AG04449 (cell line): ENCODE measurements around the gene MEG3.

ENCODE experiments used
- CTCF ChIA-PET: fragments of 350-600 bp; formaldehyde crosslinking; extraction: SDS; loops from one replicate; lab custom pipeline; 2021; ENCODE audit warnings: antibody characterized with exemption; lab: Yijun Ruan, JAX
- POLR2A ChIA-PET: fragments of 400-600, 350-600 bp; formaldehyde crosslinking; extraction: SDS; loops from one replicate; lab custom pipeline; 2020; ENCODE audit warnings: antibody characterized with exemption, inconsistent platforms; lab: Yijun Ruan, JAX
- DNase-seq: peaks from one replicate; pipeline ENCODE4 v3.0.0-alpha.2; 2010; ENCODE audit warnings: low read depth, low spot score
- H3K4me3 ChIP-seq: 2 replicates; pipeline ENCODE4 v1.5.1; 2011; ENCODE audit warnings: low read depth, mild to moderate bottlenecking, control low read depth, low read length
- CTCF ChIP-seq: IDR thresholded peaks from one replicate; pipeline ENCODE4 v1.5.1; 2011; ENCODE audit warnings: mild to moderate bottlenecking, moderate library complexity, low read length, control low read depth, inconsistent platforms; ENCODE audit not compliant: insufficient read depth; ENCODE audit errors: missing control alignments

MEG3 gene

GRCh38 chr14:100824901-100825712 is 811 bp upstream of the MEG3 start:
- no peak for DNase-seq
- peak overlapping the region; percentile 84 for H3K4me3 ChIP-seq
- ChIA-PET POLR2A (interaction anchor here (0.6 to 2.0 kb wide), 11 partner anchors 8 to 440 kb away, joined by 3 to 13 read pairs (median 3); no protein-coding TSS in a partner anchor), CTCF (interaction anchor here (1.3 to 1.5 kb wide), 2 partner anchors 163 to 440 kb away, joined by 4 to 5 read pairs; no protein-coding TSS in a partner anchor)
- no peak for TF ChIP-seq CTCF

- peak overlapping the region; percentile 84 for H3K4me3 ChIP-seq
- CTCF ChIA-PET = no interaction called here
- no peak for TF ChIP-seq CTCF
- POLR2A ChIA-PET = interaction anchor here (0.8 to 2.0 kb wide), 13 partner anchors 8 to 444 kb away, joined by 3 to 13 read pairs (median 3); no protein-coding TSS in a partner anchor
- no peak for DNase-seq
Observed at GRCh38 chr14:100826391-100827100, 628 bp downstream of the MEG3 start.

GRCh38 chr14:100827101-100828021 is 1.4 kb downstream of the MEG3 start:
- ChIA-PET CTCF (interaction anchor here (1.1 to 3.5 kb wide), 2 partner anchors 13 to 802 kb away, joined by 3 to 33 read pairs; no protein-coding TSS in a partner anchor), POLR2A (interaction anchor here (1.1 kb wide), 1 partner anchor 444 kb away, joined by 3 read pairs; no protein-coding TSS in a partner anchor)
- peak; percentile 70 for TF ChIP-seq CTCF
- H3K4me3 ChIP-seq = peak overlapping the region; percentile 84
- no peak for DNase-seq

GRCh38 chr14:100828031-100828769 is 2.3 kb downstream of the MEG3 start:
- peak; percentile 31 for DNase-seq
- ChIA-PET CTCF (interaction anchor here (0.7 to 3.5 kb wide), 8 partner anchors 9 to 801 kb away, joined by 3 to 33 read pairs (median 3); no protein-coding TSS in a partner anchor), POLR2A (interaction anchor here (0.6 kb wide), 1 partner anchor 443 kb away, joined by 3 read pairs; no protein-coding TSS in a partner anchor)
- H3K4me3 ChIP-seq = peak overlapping the region; percentile 84
- peak; percentile 80 for TF ChIP-seq CTCF

GRCh38 chr14:100830681-100831080 is 4.8 kb downstream of the MEG3 start:
- no peak for DNase-seq
- CTCF ChIA-PET = interaction anchor here (0.9 to 3.5 kb wide), 4 partner anchors 10 to 446 kb away, joined by 3 to 33 read pairs (median 4); no protein-coding TSS in a partner anchor
- H3K4me3 ChIP-seq = no peak overlapping the region
- no peak for TF ChIP-seq CTCF
- POLR2A ChIA-PET = interaction anchor here (1.1 kb wide), 1 partner anchor 15 kb away, joined by 5 read pairs; no protein-coding TSS in a partner anchor
